Erythroblast (primary cell): ENCODE results near the gene BABAM2.

Experiments used
- GATA1 ChIP-seq: IDR thresholded peaks from 2 replicates; pipeline ENCODE4 v1.6.1; 2011; ENCODE audit warnings: low read depth, mild to moderate bottlenecking, control low read depth, low read length, moderate library complexity
- POLR2A ChIP-seq: IDR thresholded peaks from 2 replicates; pipeline ENCODE4 v1.6.1; 2011; ENCODE audit warnings: mild to moderate bottlenecking, low read length

GRCh38 chr2:27903018-27903417 lies 12.5 kb downstream of the BABAM2 start:
- no peak for TF ChIP-seq POLR2A
- no peak for TF ChIP-seq GATA1
